ENCODE results near the gene PRDM4.

- TF ChIP-seq CTCF (IDR thresholded peaks at IDR 0.05) (no peak), POLR2A (IDR thresholded peaks at IDR 0.05) (peak; percentile 59 to 71), EP300 (IDR thresholded peaks at IDR 0.05) (no peak), POLR2AphosphoS5 (IDR thresholded peaks at IDR 0.05) (peak; percentile 89)
Observed at GRCh38 chr12:107685360-107686248, 75.3 kb downstream of the PRDM4 start, which contains the start of gene PWP1.
